A549 (cell line): ENCODE measurements around the gene DCTD. TPM values are rescaled to one million over a fixed set of nuclear protein-coding genes. Genes with fewer than 3 reads are reported as not detected.

Experiments
- ATAC-seq, 2 experiments: fragments of 200-7000 bp in 1 of 2; fragments of >200 bp in 1 of 2; cut with Nextera tagmentation in 1 of 2; cut with Tn5 transposase in 1 of 2; 3 replicates each; pipeline versions ENCODE4 v1.8.0 to v1.9.1; 2018 to 2020; ENCODE audit warnings: mild to moderate bottlenecking in 1 of 2, moderate library complexity in 1 of 2
- CTCF ChIA-PET: fragments of 300-600 bp; sonication (Branson Sonifier 250); formaldehyde crosslinking; extraction: SDS; loops from one replicate; lab custom pipeline; 2021; ENCODE audit warnings: antibody characterized with exemption, inconsistent platforms; lab: Yijun Ruan, JAX
- POLR2A ChIA-PET: fragments of 350-600 bp; formaldehyde crosslinking; extraction: SDS; loops from one replicate; lab custom pipeline; 2021; ENCODE audit warnings: antibody characterized with exemption, inconsistent platforms; lab: Yijun Ruan, JAX
- DNase-seq, 2 experiments: peaks; one replicate each; pipeline versions ENCODE4 v3.0.0 to v3.0.0-alpha.2; 2011 to 2016; ENCODE audit warnings: low read depth in 1 of 2, low spot score in 1 of 2
- FAIRE-seq: peaks from 2 replicates; lab custom pipeline; 2011; peaks lifted over from hg19 to GRCh38; lab: Jason Lieb, UNC
- H3K27ac ChIP-seq, 2 experiments: fragments of >200 bp; sonication (Bioruptor Twin); formaldehyde crosslinking; 3 replicates each; pipeline ENCODE4 v1.5.1; 2016 to 2017
- H3K4me1 ChIP-seq: fragments of >200 bp; sonication (Bioruptor Twin); formaldehyde crosslinking; 3 replicates; pipeline ENCODE4 v1.6.1; 2016
- H3K4me2 ChIP-seq: fragments of >200 bp; sonication (Bioruptor Twin); formaldehyde crosslinking; 3 replicates; pipeline ENCODE4 v1.6.1; 2016
- H3K4me3 ChIP-seq: fragments of >200 bp; sonication (Bioruptor Twin); formaldehyde crosslinking; 3 replicates; pipeline ENCODE4 v1.5.1; 2016
- H3K9me3 ChIP-seq: fragments of >200 bp; sonication (Bioruptor Twin); formaldehyde crosslinking; 3 replicates; pipeline ENCODE4 v1.6.1; 2016
- CBX8 ChIP-seq: fragments of 200-600 bp; sonication (generic); IDR thresholded peaks from 2 replicates; pipeline ENCODE4 v1.6.1; 2016
- CHD4 ChIP-seq: fragments of 200-600 bp; sonication (generic); IDR thresholded peaks from 2 replicates; pipeline ENCODE4 v1.6.1; 2016; ENCODE audit warnings: antibody characterized with exemption, mild to moderate bottlenecking, borderline replicate concordance
- EHMT2 ChIP-seq: fragments of 200-600 bp; sonication (generic); IDR thresholded peaks from 2 replicates; pipeline ENCODE4 v1.6.1; 2016; ENCODE audit warnings: antibody characterized with exemption, low read depth, mild to moderate bottlenecking, moderate library complexity
- GATA3 ChIP-seq: IDR thresholded peaks from 2 replicates; pipeline ENCODE4 v1.6.1; 2012; ENCODE audit warnings: borderline replicate concordance
- HDAC2 ChIP-seq: fragments of 200-600 bp; sonication (generic); IDR thresholded peaks from 2 replicates; pipeline ENCODE4 v1.6.1; 2016
- HOXA7 ChIP-seq: fragments of 250-450 bp; sonication (Bioruptor Pico); IDR thresholded peaks from 2 replicates; pipeline ENCODE4 v1.5.0; 2020; ENCODE audit warnings: mild to moderate bottlenecking, moderate library complexity
- HOXB5 ChIP-seq: fragments of 250-450 bp; sonication (Bioruptor Pico); IDR thresholded peaks from 2 replicates; pipeline ENCODE4 v1.5.0; 2020; ENCODE audit warnings: mild to moderate bottlenecking, moderate library complexity
- JUN ChIP-seq, 2 experiments: fragments of >200 bp; sonication (Bioruptor Twin); formaldehyde crosslinking; IDR thresholded peaks; 2 replicates in 1 of 2; 3 replicates in 1 of 2; pipeline ENCODE4 v1.6.1; 2016 to 2017
- MAFK ChIP-seq: fragments of 450-650 bp; IDR thresholded peaks from 2 replicates; pipeline ENCODE4 v1.6.1; 2014; ENCODE audit not compliant: partially characterized antibody
- NR3C1 ChIP-seq: fragments of >200 bp; sonication (Bioruptor Twin); formaldehyde crosslinking; IDR thresholded peaks from 3 replicates; pipeline ENCODE4 v1.6.1; 2017
- RAD21 ChIP-seq, 2 experiments: fragments of >200 bp in 1 of 2; sonication (Bioruptor Twin) in 1 of 2; formaldehyde crosslinking in 1 of 2; IDR thresholded peaks in 1 of 2; conservative IDR thresholded peaks in 1 of 2; 2 replicates in 1 of 2; 3 replicates in 1 of 2; pipeline ENCODE4 v1.6.1; 2012 to 2018; ENCODE audit warnings: inconsistent platforms in 1 of 2
- SMC3 ChIP-seq: fragments of >200 bp; sonication (Bioruptor Twin); formaldehyde crosslinking; IDR thresholded peaks from 3 replicates; pipeline ENCODE4 v1.6.1; 2018; ENCODE audit warnings: inconsistent platforms
- ZSCAN20 ChIP-seq: fragments of 250-450 bp; sonication (Bioruptor Pico); IDR thresholded peaks from 2 replicates; pipeline ENCODE4 v1.8.0; 2022; ENCODE audit warnings: mild to moderate bottlenecking, moderate library complexity
- WGBS: methylation state at CpG from one replicate; pipeline ENCODE4 v1.1.6; 2017; ENCODE audit errors: missing lambda C conversion rate; 5-methylcytosine and 5-hydroxymethylcytosine counted together
- polyA plus RNA-seq, 4 experiments: library from polyadenylated mRNA; depleted of rRNA in 3 of 4; stranded (reverse); fragments of >200 nt; fragmentation: RNase III in 1 of 4; extraction: RNeasy Plus Mini Kit Qiagen cat#74134 plus additional on column Dnase treatment in 1 of 4; gene quantifications; 2 replicates in 3 of 4; 3 replicates in 1 of 4; pipeline ENCODE4 v1.2.3, GENCODE V29; 2011 to 2017
- TF ChIP-seq, protein P1 (sequence below): fragments of >200 bp; sonication (Bioruptor Twin); formaldehyde crosslinking; IDR thresholded peaks from 3 replicates; pipeline ENCODE4 v1.5.1; 2016
- TF ChIP-seq, protein P2 (sequence below): fragments of 250-450 bp; sonication (Bioruptor Pico); IDR thresholded peaks from 2 replicates; pipeline ENCODE4 v1.5.0; 2021; ENCODE audit warnings: mild to moderate bottlenecking, moderate library complexity, borderline replicate concordance
- TF ChIP-seq, protein P3 (sequence below): fragments of 250-450 bp; sonication (Bioruptor Pico); IDR thresholded peaks from 2 replicates; pipeline ENCODE4 v1.5.0; 2020; ENCODE audit warnings: low read depth, mild to moderate bottlenecking, moderate library complexity

DCTD gene
- polyA plus RNA-seq, 2 of the 4 experiments (the other 2 are of a cell fraction): 74.4 to 112 TPM

DNA sequence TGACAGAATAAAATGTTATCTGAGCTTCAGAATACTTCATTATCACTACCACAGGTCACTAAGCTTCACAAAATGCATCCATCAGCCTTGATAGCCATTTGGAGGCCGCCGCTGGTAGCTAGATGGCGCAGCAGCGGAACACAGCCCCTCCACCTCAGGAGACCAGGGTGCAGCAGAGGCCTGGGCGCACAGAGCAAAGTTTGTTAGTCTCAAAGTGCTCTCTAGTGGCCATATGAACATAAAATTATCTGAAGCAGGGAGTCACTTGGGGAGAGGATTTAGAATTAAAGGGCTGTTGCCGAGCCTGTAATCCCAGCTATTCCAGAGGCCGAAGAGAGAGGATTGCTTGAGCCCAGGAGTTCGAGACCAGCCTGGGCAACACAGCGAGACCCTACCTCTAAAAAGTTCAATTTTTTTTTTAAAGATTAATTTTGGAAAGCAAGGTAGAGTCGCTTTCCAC is 8.1 kb upstream of the DCTD start:
- FAIRE-seq: no peak
- no peaks in the 10 kb centered on the region for H3K9me3 ChIP-seq
- WGBS: 21% methylated on average over 10 of the region's 10 CpGs
- no peak overlapping the region for H3K27ac ChIP-seq
- POLR2A ChIA-PET: interaction anchor here (1.0 kb wide), 1 partner anchor 9 kb away, joined by 4 read pairs; no protein-coding TSS in a partner anchor
- 0 out of 3 replicates have a peak, but pooled peaks cover 8% of the 10 kb centered on the region for H3K4me1 ChIP-seq
- H3K4me2 ChIP-seq: no peak overlapping the region
- TF ChIP-seq MAFK (no peak), RAD21 (conservative IDR thresholded peaks at IDR 0.05 in 1 of 2, IDR thresholded peaks at IDR 0.05 in 1 of 2) (peak; percentile 68 to 73), SMC3 (peak; percentile 55; the same call in 2 of the 3 replicates)
- TF ChIP-seq, protein P1, sequence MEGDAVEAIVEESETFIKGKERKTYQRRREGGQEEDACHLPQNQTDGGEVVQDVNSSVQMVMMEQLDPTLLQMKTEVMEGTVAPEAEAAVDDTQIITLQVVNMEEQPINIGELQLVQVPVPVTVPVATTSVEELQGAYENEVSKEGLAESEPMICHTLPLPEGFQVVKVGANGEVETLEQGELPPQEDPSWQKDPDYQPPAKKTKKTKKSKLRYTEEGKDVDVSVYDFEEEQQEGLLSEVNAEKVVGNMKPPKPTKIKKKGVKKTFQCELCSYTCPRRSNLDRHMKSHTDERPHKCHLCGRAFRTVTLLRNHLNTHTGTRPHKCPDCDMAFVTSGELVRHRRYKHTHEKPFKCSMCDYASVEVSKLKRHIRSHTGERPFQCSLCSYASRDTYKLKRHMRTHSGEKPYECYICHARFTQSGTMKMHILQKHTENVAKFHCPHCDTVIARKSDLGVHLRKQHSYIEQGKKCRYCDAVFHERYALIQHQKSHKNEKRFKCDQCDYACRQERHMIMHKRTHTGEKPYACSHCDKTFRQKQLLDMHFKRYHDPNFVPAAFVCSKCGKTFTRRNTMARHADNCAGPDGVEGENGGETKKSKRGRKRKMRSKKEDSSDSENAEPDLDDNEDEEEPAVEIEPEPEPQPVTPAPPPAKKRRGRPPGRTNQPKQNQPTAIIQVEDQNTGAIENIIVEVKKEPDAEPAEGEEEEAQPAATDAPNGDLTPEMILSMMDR: peak; percentile 72
- ATAC-seq: peak; percentile 94 to 98
- CTCF ChIA-PET: interaction anchor here (0.6 to 6.7 kb wide), 18 partner anchors 12 to 1782 kb away, joined by 3 to 41 read pairs (median 4); no protein-coding TSS in a partner anchor
- no peak overlapping the region for H3K4me3 ChIP-seq
- DNase-seq: peak; percentile 27 to 85

DNA sequence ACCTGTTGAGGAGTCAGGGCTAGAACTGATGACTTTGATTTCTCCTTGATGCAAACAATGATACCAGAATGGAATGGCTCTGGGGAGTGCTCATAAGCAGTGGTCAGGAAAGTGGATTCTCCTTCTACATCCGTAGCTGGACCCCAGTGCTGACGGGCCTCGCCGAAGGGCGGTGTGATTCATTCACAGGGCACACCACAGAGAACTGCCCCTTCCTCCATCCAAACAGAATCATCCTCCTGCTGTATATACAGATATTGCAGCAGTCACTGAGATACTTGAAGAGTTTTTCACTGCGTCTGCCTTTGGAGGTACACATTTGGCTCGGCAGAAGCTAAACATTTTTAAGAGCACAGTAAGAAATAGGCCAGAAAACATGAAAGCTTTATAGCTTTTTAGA is 7.3 kb upstream of the DCTD start:
- FAIRE-seq: no peak
- POLR2A ChIA-PET: no interaction called here

DNA sequence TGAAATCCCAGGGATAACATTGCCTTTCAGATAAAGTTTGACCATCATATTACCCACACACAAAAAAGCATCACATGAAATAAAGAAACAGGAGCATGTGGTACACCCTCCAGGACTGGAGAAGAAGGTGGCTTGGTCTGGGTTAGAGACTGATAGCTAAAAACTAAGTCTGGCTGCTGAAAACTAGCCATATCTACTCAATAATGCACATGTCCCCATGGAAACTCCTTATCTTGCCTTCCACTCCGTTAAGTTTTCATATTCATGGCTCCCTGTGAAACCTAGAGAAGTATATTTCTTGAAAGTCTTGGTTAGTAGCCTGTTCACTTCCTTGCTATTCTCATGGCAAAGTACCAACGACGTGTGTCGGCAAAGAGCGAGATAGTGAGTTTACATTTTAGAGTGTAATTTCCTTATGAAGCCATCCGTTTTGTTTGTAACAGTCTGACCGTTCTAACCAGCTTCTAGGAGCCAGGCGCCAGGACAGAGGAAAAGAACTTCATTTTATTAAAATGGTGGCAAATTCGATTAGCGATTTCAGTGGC is 6.7 kb upstream of the DCTD start:
- ATAC-seq (no peak), DNase-seq (no peak), FAIRE-seq (no peak)
- WGBS: 88% methylated on average over 10 of the region's 10 CpGs
- no peak overlapping the region for H3K4me3 ChIP-seq
- H3K4me1 ChIP-seq: 0 out of 3 replicates have a peak, but pooled peaks cover 4% of the 10 kb centered on the region
- no peaks in the 10 kb centered on the region for H3K9me3 ChIP-seq
- TF ChIP-seq EHMT2: no peak
- no peak for TF ChIP-seq CBX8
- CTCF ChIA-PET: interaction anchor here (0.6 to 6.7 kb wide), 4 partner anchors 14 to 347 kb away, joined by 3 to 41 read pairs (median 5); no protein-coding TSS in a partner anchor
- H3K27ac ChIP-seq: no peak overlapping the region
- no peak overlapping the region for H3K4me2 ChIP-seq
- POLR2A ChIA-PET: no interaction called here

More for the DNA sequence above, 7.3 kb upstream of the DCTD start:
- ATAC-seq (no peak), DNase-seq (no peak)
- H3K4me3 ChIP-seq: no peak overlapping the region
- no peak overlapping the region for H3K4me2 ChIP-seq
- H3K27ac ChIP-seq: no peak overlapping the region
- no peaks in the 10 kb centered on the region for H3K9me3 ChIP-seq
- H3K4me1 ChIP-seq: 0 out of 3 replicates have a peak, but pooled peaks cover 5% of the 10 kb centered on the region
- TF ChIP-seq ZSCAN20 (CRISPR knock-in tag) (no peak), GATA3 (no peak), HDAC2 (no peak), HOXA7 (CRISPR knock-in tag) (no peak), NR3C1 (no peak), RAD21 (conservative IDR thresholded peaks at IDR 0.05 in 1 of 2, IDR thresholded peaks at IDR 0.05 in 1 of 2) (no peak)
- TF ChIP-seq, protein P2, sequence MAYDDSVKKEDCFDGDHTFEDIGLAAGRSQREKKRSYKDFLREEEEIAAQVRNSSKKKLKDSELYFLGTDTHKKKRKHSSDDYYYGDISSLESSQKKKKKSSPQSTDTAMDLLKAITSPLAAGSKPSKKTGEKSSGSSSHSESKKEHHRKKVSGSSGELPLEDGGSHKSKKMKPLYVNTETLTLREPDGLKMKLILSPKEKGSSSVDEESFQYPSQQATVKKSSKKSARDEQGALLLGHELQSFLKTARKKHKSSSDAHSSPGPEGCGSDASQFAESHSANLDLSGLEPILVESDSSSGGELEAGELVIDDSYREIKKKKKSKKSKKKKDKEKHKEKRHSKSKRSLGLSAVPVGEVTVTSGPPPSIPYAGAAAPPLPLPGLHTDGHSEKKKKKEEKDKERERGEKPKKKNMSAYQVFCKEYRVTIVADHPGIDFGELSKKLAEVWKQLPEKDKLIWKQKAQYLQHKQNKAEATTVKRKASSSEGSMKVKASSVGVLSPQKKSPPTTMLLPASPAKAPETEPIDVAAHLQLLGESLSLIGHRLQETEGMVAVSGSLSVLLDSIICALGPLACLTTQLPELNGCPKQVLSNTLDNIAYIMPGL (CRISPR knock-in tag): no peak
- 92% methylated on average over 7 of the region's 7 CpGs for whole genome bisulfite sequencing
- CTCF ChIA-PET: interaction anchor here (0.6 to 6.7 kb wide), 10 partner anchors 12 to 963 kb away, joined by 3 to 41 read pairs (median 5); no protein-coding TSS in a partner anchor

DNA sequence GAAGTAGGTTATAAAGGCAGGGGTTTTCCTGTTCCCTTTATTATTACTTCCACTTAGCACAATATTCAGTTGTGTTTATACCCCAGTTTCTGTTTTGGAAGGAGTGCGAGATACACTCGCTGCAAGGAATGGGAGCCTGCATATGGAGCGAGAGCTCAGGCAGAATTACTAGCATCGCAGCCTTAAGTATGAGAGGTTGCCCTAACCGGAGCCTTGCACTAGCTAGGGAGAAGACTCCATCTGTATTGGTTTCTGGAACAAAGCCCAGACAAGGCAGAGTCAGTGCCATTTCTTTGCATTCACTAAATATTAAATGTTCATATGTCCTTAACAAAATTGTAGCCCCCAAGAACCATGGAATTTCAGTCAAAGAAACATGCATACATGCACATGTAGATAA is 6.2 kb upstream of the DCTD start:
- WGBS: 98% methylated on average over 5 of the region's 5 CpGs
- no peak overlapping the region for H3K27ac ChIP-seq
- DNase-seq (no peak), FAIRE-seq (no peak), ATAC-seq (no peak)
- TF ChIP-seq EHMT2 (no peak), HOXB5 (CRISPR knock-in tag) (no peak), CHD4 (no peak), JUN (IDR thresholded peaks at IDR 0.05) (no peak)
- TF ChIP-seq, protein P3, sequence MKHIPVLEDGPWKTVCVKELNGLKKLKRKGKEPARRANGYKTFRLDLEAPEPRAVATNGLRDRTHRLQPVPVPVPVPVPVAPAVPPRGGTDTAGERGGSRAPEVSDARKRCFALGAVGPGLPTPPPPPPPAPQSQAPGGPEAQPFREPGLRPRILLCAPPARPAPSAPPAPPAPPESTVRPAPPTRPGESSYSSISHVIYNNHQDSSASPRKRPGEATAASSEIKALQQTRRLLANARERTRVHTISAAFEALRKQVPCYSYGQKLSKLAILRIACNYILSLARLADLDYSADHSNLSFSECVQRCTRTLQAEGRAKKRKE: no peak
- TF ChIP-seq, protein P1: no peak
- no peak overlapping the region for H3K4me3 ChIP-seq
- ChIA-PET POLR2A (no interaction called here), CTCF (interaction anchor here (0.6 to 6.7 kb wide), 5 partner anchors 14 to 479 kb away, joined by 3 to 41 read pairs (median 3); no protein-coding TSS in a partner anchor)
- H3K4me1 ChIP-seq: 0 out of 3 replicates have a peak, but pooled peaks cover 5% of the 10 kb centered on the region
- no peak overlapping the region for H3K4me2 ChIP-seq
- no peaks in the 10 kb centered on the region for H3K9me3 ChIP-seq
